ENCODE measurements around the gene OXER1. TPM values are rescaled to one million over a fixed set of nuclear protein-coding genes. Genes with fewer than 3 reads are reported as not detected.
A peak's percentile ranks its signal among the peaks of the same experiment; 100 is the strongest.

Gene OXER1
- polyA plus RNA-seq, 3 donors from 2014 or later: not detected

- Mint-ChIP-seq H3K27me3 (ENCODE audit: low read depth in 3 of 3) (peaks cover 0 to 16% (median 6%) of the 10 kb centered on the region in 3 donors), H3K4me1 (no peaks in the 10 kb centered on the region), H3K36me3 (no peaks in the 10 kb centered on the region), H3K9me3 (no peaks in the 10 kb centered on the region), H3K4me3 (no peak overlapping the region), H3K27ac (no peak overlapping the region)
- DNase-seq: no peak
Measured at GRCh38 chr2:42800981-42801380, 37.0 kb upstream of the OXER1 start.

GRCh38 chr2:42800461-42800962 lies 36.6 kb upstream of the OXER1 start:
- Mint-ChIP-seq H3K27ac (no peak overlapping the region), H3K4me1 (no peaks in the 10 kb centered on the region), H3K36me3 (peaks cover 0 to 3% (median 0%) of the 10 kb centered on the region in 3 donors), H3K27me3 (ENCODE audit: low read depth in 3 of 3) (peaks cover 0 to 16% (median 8%) of the 10 kb centered on the region in 3 donors), H3K4me3 (no peak overlapping the region), H3K9me3 (no peaks in the 10 kb centered on the region)
- DNase-seq: no peak

GRCh38 chr2:42799881-42800280 lies 35.9 kb upstream of the OXER1 start:
- Mint-ChIP-seq H3K4me1 (no peaks in the 10 kb centered on the region), H3K9me3 (no peaks in the 10 kb centered on the region), H3K4me3 (no peak overlapping the region), H3K36me3 (peaks cover 0 to 4% (median 0%) of the 10 kb centered on the region in 3 donors), H3K27ac (no peak overlapping the region), H3K27me3 (ENCODE audit: low read depth in 3 of 3) (peaks cover 0 to 16% (median 9%) of the 10 kb centered on the region in 3 donors)
- DNase-seq: no peak

- peaks cover 6 to 7% of the 10 kb centered on the region in 2 donors for H3K4me1 Mint-ChIP-seq
- no peak overlapping the region for H3K4me3 Mint-ChIP-seq
- H3K9me3 Mint-ChIP-seq: no peaks in the 10 kb centered on the region
- H3K27ac Mint-ChIP-seq: no peak overlapping the region
- no peak for DNase-seq
- H3K36me3 Mint-ChIP-seq: peaks cover 0 to 4% (median 0%) of the 10 kb centered on the region in 3 donors
- peaks cover 0 to 21% (median 8%) of the 10 kb centered on the region in 3 donors for H3K27me3 Mint-ChIP-seq (ENCODE audit: low read depth in 3 of 3)
Measured at GRCh38 chr2:42797281-42797680, 33.3 kb upstream of the OXER1 start.

GRCh38 chr2:42796427-42797248 lies 32.7 kb upstream of the OXER1 start:
- H3K27me3 Mint-ChIP-seq (ENCODE audit: low read depth in 3 of 3): peaks cover under 1 to 20% (median 11%) of the 10 kb centered on the region in 3 donors
- DNase-seq: no peak
- peaks cover 12% of the 10 kb centered on the region in 2 donors for H3K4me1 Mint-ChIP-seq
- peaks cover 0 to 4% (median 0%) of the 10 kb centered on the region in 3 donors for H3K36me3 Mint-ChIP-seq
- H3K4me3 Mint-ChIP-seq: peak overlapping the region in 1 of 5 donors; percentile 73
- H3K9me3 Mint-ChIP-seq: no peaks in the 10 kb centered on the region
- H3K27ac Mint-ChIP-seq: no peak overlapping the region

- H3K4me3 Mint-ChIP-seq: no peak overlapping the region
- peaks cover 8 to 20% (median 11%) of the 10 kb centered on the region in 3 donors for H3K27me3 Mint-ChIP-seq (ENCODE audit: low read depth in 3 of 3)
- H3K9me3 Mint-ChIP-seq: peaks cover 0 to 2% (median 0%) of the 10 kb centered on the region in 6 donors
- DNase-seq: no peak
- peaks cover 0 to 10% (median 0%) of the 10 kb centered on the region in 3 donors for H3K36me3 Mint-ChIP-seq
- no peak overlapping the region for H3K27ac Mint-ChIP-seq
- H3K4me1 Mint-ChIP-seq: peaks cover 12 to 16% of the 10 kb centered on the region in 2 donors
Measured at GRCh38 chr2:42795841-42796301, 31.9 kb upstream of the OXER1 start.

GRCh38 chr2:42795275-42795674 lies 31.3 kb upstream of the OXER1 start:
- Mint-ChIP-seq H3K9me3 (peaks cover 0 to 2% (median 0%) of the 10 kb centered on the region in 6 donors), H3K4me3 (no peak overlapping the region), H3K4me1 (peaks cover 12 to 16% of the 10 kb centered on the region in 2 donors), H3K27me3 (ENCODE audit: low read depth in 3 of 3) (peaks cover 8 to 17% (median 11%) of the 10 kb centered on the region in 3 donors), H3K36me3 (peaks cover 0 to 12% (median 0%) of the 10 kb centered on the region in 3 donors), H3K27ac (no peak overlapping the region)
- DNase-seq: no peak

GRCh38 chr2:42794271-42795046 lies 30.5 kb upstream of the OXER1 start:
- no peak for DNase-seq
- peaks cover 12 to 16% of the 10 kb centered on the region in 2 donors for H3K4me1 Mint-ChIP-seq
- H3K36me3 Mint-ChIP-seq: peaks cover 0 to 12% (median 0%) of the 10 kb centered on the region in 3 donors
- peaks cover 0 to 2% (median 0%) of the 10 kb centered on the region in 6 donors for H3K9me3 Mint-ChIP-seq
- H3K27me3 Mint-ChIP-seq (ENCODE audit: low read depth in 3 of 3): peaks cover 13 to 21% (median 14%) of the 10 kb centered on the region in 3 donors
- no peak overlapping the region for H3K4me3 Mint-ChIP-seq
- no peak overlapping the region for H3K27ac Mint-ChIP-seq

- Mint-ChIP-seq H3K4me1 (peaks cover 15 to 18% of the 10 kb centered on the region in 2 donors), H3K36me3 (peaks cover 0 to 12% (median 0%) of the 10 kb centered on the region in 3 donors), H3K27ac (no peak overlapping the region)
Measured at GRCh38 chr2:42793334-42794270, 29.7 kb upstream of the OXER1 start.

GRCh38 chr2:42792583-42793333 lies 28.8 kb upstream of the OXER1 start, which contains the start of gene HAAO:
TSS of gene HAAO (minus strand) at chr2:42792583. CDS start at chr2:42792536, 47 bp downstream.
- Mint-ChIP-seq H3K36me3 (peaks cover 0 to 12% (median 0%) of the 10 kb centered on the region in 3 donors), H3K4me3 (peak within 1 kb of the TSS; percentile 50 to 77 (median 69)), H3K4me1 (peaks cover 21 to 24% of the 10 kb centered on the region in 2 donors), H3K27ac (peak within 1 kb of the TSS in 1 of 6 donors; percentile 16), H3K27me3 (ENCODE audit: low read depth in 3 of 3) (peaks cover 13 to 21% (median 14%) of the 10 kb centered on the region in 3 donors), H3K9me3 (peaks cover 0 to 2% (median 0%) of the 10 kb centered on the region in 6 donors)
- no peak for DNase-seq

More at GRCh38 chr2:42793334-42794270, 29.7 kb upstream of the OXER1 start:
- peak overlapping the region in 4 of 5 donors; percentile 14 to 64 (median 40) for H3K4me3 Mint-ChIP-seq
- H3K27me3 Mint-ChIP-seq (ENCODE audit: low read depth in 3 of 3): peaks cover 13 to 21% (median 14%) of the 10 kb centered on the region in 3 donors
- DNase-seq: no peak
- H3K9me3 Mint-ChIP-seq: peaks cover 0 to 2% (median 0%) of the 10 kb centered on the region in 6 donors

- Mint-ChIP-seq H3K27ac (peak overlapping the region in 1 of 6 donors; percentile 16), H3K36me3 (peaks cover 0 to 12% (median 0%) of the 10 kb centered on the region in 3 donors), H3K9me3 (peaks cover 0 to 2% (median 0%) of the 10 kb centered on the region in 6 donors), H3K4me1 (peaks cover 24 to 29% of the 10 kb centered on the region in 2 donors), H3K4me3 (peak overlapping the region; percentile 50 to 77 (median 69)), H3K27me3 (ENCODE audit: low read depth in 3 of 3) (peaks cover 13 to 21% (median 14%) of the 10 kb centered on the region in 3 donors)
- no peak for DNase-seq
Measured at GRCh38 chr2:42792087-42792582, 28.2 kb upstream of the OXER1 start.

GRCh38 chr2:42791606-42792005 lies 27.7 kb upstream of the OXER1 start:
- H3K27me3 Mint-ChIP-seq (ENCODE audit: low read depth in 3 of 3): peaks cover 14 to 22% (median 14%) of the 10 kb centered on the region in 3 donors
- DNase-seq: no peak

More at GRCh38 chr2:42791606-42792005, 27.7 kb upstream of the OXER1 start:
- H3K4me3 Mint-ChIP-seq: peak overlapping the region in 2 of 5 donors; percentile 42 to 69
- H3K9me3 Mint-ChIP-seq: peaks cover 0 to 2% (median 0%) of the 10 kb centered on the region in 6 donors
- no peak overlapping the region for H3K27ac Mint-ChIP-seq
- peaks cover 26 to 29% of the 10 kb centered on the region in 2 donors for H3K4me1 Mint-ChIP-seq
- peaks cover 0 to 12% (median 0%) of the 10 kb centered on the region in 3 donors for H3K36me3 Mint-ChIP-seq

Data from immature natural killer cell (primary cell).